Breast epithelium (tissue), 4 donors: ENCODE measurements around the gene HIC1. TPM values are rescaled to one million over a fixed set of nuclear protein-coding genes. Genes with fewer than 3 reads are reported as not detected.

ENCODE experiments used
- DNase-seq, 2 donors: peaks; one replicate each; pipeline ENCODE4 v3.0.0-alpha.2; 2019; ENCODE audit warnings: low spot score in 2 of 2
- H3K27ac ChIP-seq, 2 donors: fragments of 200-600 bp; sonication (generic) in 1 of 2; one replicate each; pipeline ENCODE4 v1.5.1; 2016 to 2019; ENCODE audit warnings: mild to moderate bottlenecking in 1 of 2
- H3K27me3 ChIP-seq, 2 donors: fragments of 200-600 bp; sonication (generic) in 1 of 2; one replicate each; pipeline versions ENCODE4 v1.5.1 to v1.6.0; 2017 to 2019; ENCODE audit warnings: control low read depth in 1 of 2, mild to moderate bottlenecking in 1 of 2
- H3K36me3 ChIP-seq: fragments of 200-600 bp; one replicate; pipeline ENCODE4 v1.5.1; 2019
- H3K4me1 ChIP-seq, 2 donors: fragments of 200-600 bp; sonication (generic); one replicate each; pipeline ENCODE4 v1.5.1; 2016 to 2019; ENCODE audit warnings: control low read depth in 1 of 2
- H3K4me3 ChIP-seq, 3 donors: fragments of 200-600 bp; sonication (generic); 1 replicate in 2 of 3; 2 replicates in 1 of 3; pipeline ENCODE4 v1.5.1; 2016 to 2019; ENCODE audit warnings: mild to moderate bottlenecking in 3 of 3, moderate library complexity in 2 of 3
- H3K9me3 ChIP-seq, 2 donors: fragments of 200-600 bp; sonication (generic) in 1 of 2; one replicate each; pipeline ENCODE4 v1.5.1; 2016 to 2019; ENCODE audit warnings: control low read depth in 1 of 2
- CTCF ChIP-seq, 3 donors: fragments of 450-650 bp; IDR thresholded peaks; one replicate each; pipeline ENCODE4 v1.5.1; 2016 to 2017; ENCODE audit warnings: antibody characterized with exemption in 3 of 3, mild to moderate bottlenecking in 3 of 3, moderate library complexity in 3 of 3
- POLR2A ChIP-seq: fragments of 450-650 bp; IDR thresholded peaks from one replicate; pipeline ENCODE4 v1.6.1; 2016; ENCODE audit warnings: antibody characterized with exemption, mild to moderate bottlenecking, moderate library complexity
- POLR2AphosphoS5 ChIP-seq, 3 donors: sonication (generic); formaldehyde crosslinking; IDR thresholded peaks; one replicate each; pipeline ENCODE4 v1.6.1; 2017; ENCODE audit warnings: antibody characterized with exemption in 3 of 3
- intact Hi-C: fragments of 100-400 bp; cut with DNase I; formaldehyde crosslinking; loops from one replicate; pipeline ENCODE4 v1.15.1; 2023; ENCODE audit warnings: low total_unique reads
- total RNA-seq, 3 donors: library from RNA; depleted of rRNA; stranded (reverse); fragments of >200 nt; gene quantifications; one replicate each; pipeline ENCODE4 v1.1.0, GENCODE V29; 2016

The HIC1 gene
- total RNA-seq, 3 donors from 2014 or later, result 12.6 to 16.4 (median 12.7) TPM

DNA sequence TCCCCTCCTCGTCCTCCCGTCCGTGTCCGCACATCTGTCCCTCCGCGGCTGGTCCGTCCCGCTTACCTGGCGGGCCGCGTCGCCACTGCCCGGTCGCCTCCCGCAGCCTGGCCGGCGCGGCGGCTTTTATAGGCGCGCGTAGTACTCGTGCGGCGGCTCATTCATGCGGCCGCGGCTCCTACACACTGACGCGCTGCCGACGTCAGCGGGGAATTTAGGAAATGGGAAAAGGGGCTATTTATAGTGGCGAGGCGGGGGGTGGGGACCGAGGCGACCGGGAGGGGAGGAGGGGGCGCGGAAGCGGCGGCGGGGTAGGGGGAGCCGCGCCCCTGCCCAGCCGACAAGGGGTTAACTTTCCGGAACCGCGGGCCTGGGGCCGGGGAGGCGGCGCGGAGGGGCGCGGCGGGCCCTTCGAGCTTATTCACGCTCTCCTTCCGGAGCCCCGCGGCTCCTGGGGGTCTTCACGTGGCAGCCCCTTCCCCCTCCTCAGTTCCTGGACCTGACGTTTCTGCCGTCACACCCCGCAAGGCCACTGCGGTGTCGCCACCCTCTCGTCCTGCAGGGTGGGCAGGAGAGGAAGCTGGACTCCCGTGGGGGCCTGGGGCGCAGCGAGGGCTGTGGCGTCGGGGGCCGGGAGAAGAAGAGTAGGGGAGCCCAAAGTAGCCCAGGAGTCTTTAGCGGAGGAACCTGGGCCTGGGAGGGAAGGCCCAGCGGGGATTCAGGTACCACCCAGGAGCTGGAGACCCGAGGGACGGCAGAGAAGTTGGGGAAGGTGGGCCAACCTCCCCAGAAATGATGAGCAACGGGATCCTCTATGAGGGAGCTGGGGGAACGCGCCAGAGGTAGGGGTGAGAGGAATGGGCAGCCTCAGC, 3.6 kb upstream of the HIC1 start:
- peak overlapping the region; percentile 51 to 99 (median 71) for H3K4me3 ChIP-seq
- no peak for DNase-seq
- peaks cover 8 to 11% of the 10 kb centered on the region in 2 donors for H3K4me1 ChIP-seq
- TF ChIP-seq CTCF (IDR thresholded peaks at IDR 0.05), result no peak
- TF ChIP-seq POLR2A, result no peak
- TF ChIP-seq POLR2AphosphoS5 (IDR thresholded peaks at IDR 0.05), result no peak
- H3K27me3 ChIP-seq, result no peaks in the 10 kb centered on the region
- intact Hi-C loops, result no loop called here
- H3K27ac ChIP-seq, result peak overlapping the region; percentile 43 to 84
- H3K36me3 ChIP-seq, result no peaks in the 10 kb centered on the region
- no peaks in the 10 kb centered on the region for H3K9me3 ChIP-seq

GRCh38 chr17:2051933-2052559, 2.9 kb upstream of the HIC1 start:
- no peaks in the 10 kb centered on the region for H3K36me3 ChIP-seq
- no peak for TF ChIP-seq POLR2AphosphoS5 (IDR thresholded peaks at IDR 0.05)
- TF ChIP-seq POLR2A, result no peak
- TF ChIP-seq CTCF (IDR thresholded peaks at IDR 0.05), result no peak
- intact Hi-C loops, result no loop called here
- DNase-seq, result no peak
- H3K9me3 ChIP-seq, result no peaks in the 10 kb centered on the region
- no peaks in the 10 kb centered on the region for H3K27me3 ChIP-seq
- H3K4me3 ChIP-seq, result no peak overlapping the region
- no peak overlapping the region for H3K27ac ChIP-seq
- H3K4me1 ChIP-seq, result peaks cover 10 to 11% of the 10 kb centered on the region in 2 donors

GRCh38 chr17:2053380-2054261, 1.3 kb upstream of the HIC1 start:
- H3K9me3 ChIP-seq, result no peaks in the 10 kb centered on the region
- peak overlapping the region; percentile 85 to 89 for H3K27ac ChIP-seq
- H3K36me3 ChIP-seq, result no peaks in the 10 kb centered on the region
- peak overlapping the region; percentile 61 to 84 (median 70) for H3K4me3 ChIP-seq
- DNase-seq, result peak in 1 of 2 donors; percentile 75
- intact Hi-C loops, result no loop called here
- peak; percentile 18 to 63 (median 50) for TF ChIP-seq CTCF (IDR thresholded peaks at IDR 0.05)
- no peak for TF ChIP-seq POLR2AphosphoS5 (IDR thresholded peaks at IDR 0.05)
- peaks cover 10 to 11% of the 10 kb centered on the region in 2 donors for H3K4me1 ChIP-seq
- no peaks in the 10 kb centered on the region for H3K27me3 ChIP-seq

- no peak for DNase-seq
- Histone ChIP-seq H3K4me3 (peak overlapping the region; percentile 61 to 84 (median 70)), H3K27ac (peak overlapping the region; percentile 85 to 89), H3K27me3 (no peaks in the 10 kb centered on the region), H3K36me3 (no peaks in the 10 kb centered on the region), H3K4me1 (peaks cover 10 to 11% of the 10 kb centered on the region in 2 donors), H3K9me3 (no peaks in the 10 kb centered on the region)
- intact Hi-C loops, result no loop called here
- TF ChIP-seq POLR2A (no peak), POLR2AphosphoS5 (IDR thresholded peaks at IDR 0.05) (no peak), CTCF (IDR thresholded peaks at IDR 0.05) (no peak)
These were observed 716 bp upstream of the HIC1 start for GRCh38 chr17:2054262-2054511.
